Measurements from ENCODE around the gene HEPH. TPM values are rescaled to one million over a fixed set of nuclear protein-coding genes. Genes with fewer than 3 reads are reported as not detected.

HEPH gene
- total and polyA plus RNA-seq, 9 of the 15 experiments (the other 6 are each of a cell fraction or from before 2014, with no cell fraction given) = 22.4 to 67.6 (median 42.9) TPM

DNA sequence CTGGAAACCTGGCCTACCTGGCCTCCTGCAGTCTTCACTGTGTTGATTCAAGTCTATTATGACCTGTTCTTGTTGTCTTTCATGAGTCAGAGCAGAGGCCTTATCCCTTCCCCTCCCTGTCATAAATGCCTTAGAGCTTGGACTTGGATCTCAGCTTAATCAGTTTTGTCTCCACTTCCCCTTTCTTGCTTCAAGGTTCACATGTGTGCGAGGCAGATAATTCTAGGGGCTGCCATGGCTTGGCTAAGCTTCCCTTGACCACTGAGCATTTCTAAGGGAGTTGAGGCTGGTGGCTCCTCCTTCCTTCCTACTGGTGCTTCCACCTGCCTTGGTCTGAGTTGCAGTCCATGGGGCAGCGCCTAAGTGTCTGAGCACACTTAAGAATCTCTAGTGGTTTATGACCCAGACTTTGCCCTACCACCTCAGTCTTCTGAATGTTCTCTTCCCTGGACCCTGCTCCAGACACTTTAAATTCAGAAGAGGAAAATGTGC lies 1.7 kb upstream of the HEPH start:
- Histone ChIP-seq H3K4me1 (replicated peaks in 1 of 2; ENCODE audit: control insufficient read depth in 2 of 2, insufficient read depth in 2 of 2, low read length in 2 of 2) (peaks cover 0 to 24% of the 10 kb centered on the region in 2 experiments; a peak in 2 of 5 replicates), H4K20me1 (replicated peaks; ENCODE audit: control insufficient read depth, insufficient read depth, low read length) (no peaks in the 10 kb centered on the region), H3K4me3 (peak overlapping the region; percentile 66), H3K9me1 (ENCODE audit: control insufficient read depth, insufficient read depth, low read length) (no peaks in the 10 kb centered on the region), H3K4me2 (ENCODE audit: insufficient read depth, low read length) (peak overlapping the region; percentile 85), H3K27me3 (ENCODE audit: control insufficient read depth in 2 of 2, insufficient read depth in 2 of 2, low read length in 2 of 2) (no peaks in the 10 kb centered on the region), H3K27ac (ENCODE audit: extremely low read depth, low read depth, low read length) (peak overlapping the region; percentile 89), H3K79me2 (ENCODE audit: control insufficient read depth, insufficient read depth, low read length) (peaks cover 50% of the 10 kb centered on the region), H3K9me3 (replicated peaks; ENCODE audit: control insufficient read depth, insufficient read depth, low read depth, low read length) (no peaks in the 10 kb centered on the region), H3K36me3 (ENCODE audit: control insufficient read depth, insufficient read depth, low read length) (peaks cover 10% of the 10 kb centered on the region), H3K9ac (ENCODE audit: insufficient read depth in 1 of 2, low read depth in 2 of 2, low read length in 2 of 2) (peak overlapping the region; percentile 53 to 78; a peak in 3 of 4 replicates), H2AFZ (ENCODE audit: low read depth, low read length) (0 out of 2 replicates have a peak overlapping the region, but pooled peaks have one; percentile 23)
- no TSS peak for BruUV-seq (replicated peaks)
- POLR2A ChIA-PET = interaction anchor here (0.6 to 1.6 kb wide), 8 partner anchors 11 to 487 kb away, joined by 3 to 5 read pairs (median 3); no protein-coding TSS in a partner anchor
- DNase-seq (ENCODE audit: extremely low read depth in 1 of 4, low spot score in 3 of 4) (peak; percentile 19 to 92 (median 49)), FAIRE-seq (peak; percentile 99), ATAC-seq (peak; percentile 91)
- 0% methylated on average over 2 of the region's 2 CpGs for WGBS (ENCODE audit: insufficient coverage, low coverage, missing lambda C conversion rate)
- CTCF ChIA-PET (ENCODE audit: low intra/inter-chr PET ratio) = interaction anchor here (0.6 kb wide), 1 partner anchor 41 kb away, joined by 3 read pairs; no protein-coding TSS in a partner anchor
- intact Hi-C loops (cut with micrococcal nuclease) = loop anchor here (1.0 to 5.0 kb wide), 3 partner anchors 130 to 176 kb away; no protein-coding TSS in a partner anchor
- in situ Hi-C loops (cut with MboI) = no loop called here
- TF ChIP-seq CXXC5 (CRISPR knock-in tag; IDR thresholded peaks at IDR 0.05) = peak; percentile 8; the same call in 1 of the 2 replicates
- TF ChIP-seq TRIM24 (IDR thresholded peaks at IDR 0.05) = peak; percentile 49 to 76; a peak in 3 of 4 replicates
- no peak for TF ChIP-seq ZNF253 (CRISPR knock-in tag; conservative IDR thresholded peaks at IDR 0.05)
- TF ChIP-seq, protein P1, sequence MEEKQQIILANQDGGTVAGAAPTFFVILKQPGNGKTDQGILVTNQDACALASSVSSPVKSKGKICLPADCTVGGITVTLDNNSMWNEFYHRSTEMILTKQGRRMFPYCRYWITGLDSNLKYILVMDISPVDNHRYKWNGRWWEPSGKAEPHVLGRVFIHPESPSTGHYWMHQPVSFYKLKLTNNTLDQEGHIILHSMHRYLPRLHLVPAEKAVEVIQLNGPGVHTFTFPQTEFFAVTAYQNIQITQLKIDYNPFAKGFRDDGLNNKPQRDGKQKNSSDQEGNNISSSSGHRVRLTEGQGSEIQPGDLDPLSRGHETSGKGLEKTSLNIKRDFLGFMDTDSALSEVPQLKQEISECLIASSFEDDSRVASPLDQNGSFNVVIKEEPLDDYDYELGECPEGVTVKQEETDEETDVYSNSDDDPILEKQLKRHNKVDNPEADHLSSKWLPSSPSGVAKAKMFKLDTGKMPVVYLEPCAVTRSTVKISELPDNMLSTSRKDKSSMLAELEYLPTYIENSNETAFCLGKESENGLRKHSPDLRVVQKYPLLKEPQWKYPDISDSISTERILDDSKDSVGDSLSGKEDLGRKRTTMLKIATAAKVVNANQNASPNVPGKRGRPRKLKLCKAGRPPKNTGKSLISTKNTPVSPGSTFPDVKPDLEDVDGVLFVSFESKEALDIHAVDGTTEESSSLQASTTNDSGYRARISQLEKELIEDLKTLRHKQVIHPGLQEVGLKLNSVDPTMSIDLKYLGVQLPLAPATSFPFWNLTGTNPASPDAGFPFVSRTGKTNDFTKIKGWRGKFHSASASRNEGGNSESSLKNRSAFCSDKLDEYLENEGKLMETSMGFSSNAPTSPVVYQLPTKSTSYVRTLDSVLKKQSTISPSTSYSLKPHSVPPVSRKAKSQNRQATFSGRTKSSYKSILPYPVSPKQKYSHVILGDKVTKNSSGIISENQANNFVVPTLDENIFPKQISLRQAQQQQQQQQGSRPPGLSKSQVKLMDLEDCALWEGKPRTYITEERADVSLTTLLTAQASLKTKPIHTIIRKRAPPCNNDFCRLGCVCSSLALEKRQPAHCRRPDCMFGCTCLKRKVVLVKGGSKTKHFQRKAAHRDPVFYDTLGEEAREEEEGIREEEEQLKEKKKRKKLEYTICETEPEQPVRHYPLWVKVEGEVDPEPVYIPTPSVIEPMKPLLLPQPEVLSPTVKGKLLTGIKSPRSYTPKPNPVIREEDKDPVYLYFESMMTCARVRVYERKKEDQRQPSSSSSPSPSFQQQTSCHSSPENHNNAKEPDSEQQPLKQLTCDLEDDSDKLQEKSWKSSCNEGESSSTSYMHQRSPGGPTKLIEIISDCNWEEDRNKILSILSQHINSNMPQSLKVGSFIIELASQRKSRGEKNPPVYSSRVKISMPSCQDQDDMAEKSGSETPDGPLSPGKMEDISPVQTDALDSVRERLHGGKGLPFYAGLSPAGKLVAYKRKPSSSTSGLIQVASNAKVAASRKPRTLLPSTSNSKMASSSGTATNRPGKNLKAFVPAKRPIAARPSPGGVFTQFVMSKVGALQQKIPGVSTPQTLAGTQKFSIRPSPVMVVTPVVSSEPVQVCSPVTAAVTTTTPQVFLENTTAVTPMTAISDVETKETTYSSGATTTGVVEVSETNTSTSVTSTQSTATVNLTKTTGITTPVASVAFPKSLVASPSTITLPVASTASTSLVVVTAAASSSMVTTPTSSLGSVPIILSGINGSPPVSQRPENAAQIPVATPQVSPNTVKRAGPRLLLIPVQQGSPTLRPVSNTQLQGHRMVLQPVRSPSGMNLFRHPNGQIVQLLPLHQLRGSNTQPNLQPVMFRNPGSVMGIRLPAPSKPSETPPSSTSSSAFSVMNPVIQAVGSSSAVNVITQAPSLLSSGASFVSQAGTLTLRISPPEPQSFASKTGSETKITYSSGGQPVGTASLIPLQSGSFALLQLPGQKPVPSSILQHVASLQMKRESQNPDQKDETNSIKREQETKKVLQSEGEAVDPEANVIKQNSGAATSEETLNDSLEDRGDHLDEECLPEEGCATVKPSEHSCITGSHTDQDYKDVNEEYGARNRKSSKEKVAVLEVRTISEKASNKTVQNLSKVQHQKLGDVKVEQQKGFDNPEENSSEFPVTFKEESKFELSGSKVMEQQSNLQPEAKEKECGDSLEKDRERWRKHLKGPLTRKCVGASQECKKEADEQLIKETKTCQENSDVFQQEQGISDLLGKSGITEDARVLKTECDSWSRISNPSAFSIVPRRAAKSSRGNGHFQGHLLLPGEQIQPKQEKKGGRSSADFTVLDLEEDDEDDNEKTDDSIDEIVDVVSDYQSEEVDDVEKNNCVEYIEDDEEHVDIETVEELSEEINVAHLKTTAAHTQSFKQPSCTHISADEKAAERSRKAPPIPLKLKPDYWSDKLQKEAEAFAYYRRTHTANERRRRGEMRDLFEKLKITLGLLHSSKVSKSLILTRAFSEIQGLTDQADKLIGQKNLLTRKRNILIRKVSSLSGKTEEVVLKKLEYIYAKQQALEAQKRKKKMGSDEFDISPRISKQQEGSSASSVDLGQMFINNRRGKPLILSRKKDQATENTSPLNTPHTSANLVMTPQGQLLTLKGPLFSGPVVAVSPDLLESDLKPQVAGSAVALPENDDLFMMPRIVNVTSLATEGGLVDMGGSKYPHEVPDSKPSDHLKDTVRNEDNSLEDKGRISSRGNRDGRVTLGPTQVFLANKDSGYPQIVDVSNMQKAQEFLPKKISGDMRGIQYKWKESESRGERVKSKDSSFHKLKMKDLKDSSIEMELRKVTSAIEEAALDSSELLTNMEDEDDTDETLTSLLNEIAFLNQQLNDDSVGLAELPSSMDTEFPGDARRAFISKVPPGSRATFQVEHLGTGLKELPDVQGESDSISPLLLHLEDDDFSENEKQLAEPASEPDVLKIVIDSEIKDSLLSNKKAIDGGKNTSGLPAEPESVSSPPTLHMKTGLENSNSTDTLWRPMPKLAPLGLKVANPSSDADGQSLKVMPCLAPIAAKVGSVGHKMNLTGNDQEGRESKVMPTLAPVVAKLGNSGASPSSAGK (IDR thresholded peaks at IDR 0.05) = no peak; the same call in 1 of the 2 replicates
